Mesenchymal stem cell (in vitro differentiated cells and primary cell): ENCODE measurements around the gene SGCA.

Source experiments
- DNase-seq: peaks from one replicate; pipeline ENCODE4 v3.0.0-alpha.2; 2013
- H2AFZ ChIP-seq: one replicate; pipeline ENCODE4 v1.6.1; 2013; ENCODE audit warnings: low read depth, mild to moderate bottlenecking, control low read depth, inconsistent platforms, low read length, moderate library complexity
- H2AK5ac ChIP-seq: 2 replicates; pipeline ENCODE4 v1.6.1; 2013; ENCODE audit warnings: low read length, moderate library complexity, mild to moderate bottlenecking, inconsistent platforms; ENCODE audit not compliant: severe bottlenecking
- H2BK120ac ChIP-seq: one replicate; pipeline ENCODE4 v1.6.1; 2013; ENCODE audit warnings: low read depth, mild to moderate bottlenecking, inconsistent platforms, low read length, moderate library complexity
- H2BK12ac ChIP-seq, 2 experiments: one replicate each; pipeline ENCODE4 v1.6.1; 2013; ENCODE audit warnings: inconsistent platforms in 2 of 2, low read length in 2 of 2, mild to moderate bottlenecking in 2 of 2, moderate library complexity in 2 of 2, control low read depth in 1 of 2
- H2BK15ac ChIP-seq: one replicate; pipeline ENCODE4 v1.6.1; 2013; ENCODE audit warnings: mild to moderate bottlenecking, low read depth, inconsistent platforms; ENCODE audit not compliant: poor library complexity, severe bottlenecking
- H2BK5ac ChIP-seq: 2 replicates; pipeline ENCODE4 v1.6.1; 2013; ENCODE audit warnings: low read depth, mild to moderate bottlenecking, low read length, control low read depth, inconsistent platforms; ENCODE audit not compliant: poor library complexity, severe bottlenecking
- H3K14ac ChIP-seq, 2 experiments: one replicate each; pipeline ENCODE4 v1.6.1; 2013; ENCODE audit warnings: inconsistent platforms in 2 of 2, low read length in 2 of 2, control low read depth in 1 of 2, mild to moderate bottlenecking in 1 of 2, moderate library complexity in 1 of 2
- H3K18ac ChIP-seq, 2 experiments: one replicate each; pipeline ENCODE4 v1.6.1; 2013; ENCODE audit warnings: inconsistent platforms in 2 of 2, low read length in 2 of 2, control low read depth in 1 of 2, low read depth in 1 of 2, mild to moderate bottlenecking in 1 of 2
- H3K23ac ChIP-seq, 2 experiments: one replicate each; pipeline ENCODE4 v1.6.1; 2013; ENCODE audit warnings: inconsistent platforms in 2 of 2, low read length in 2 of 2, mild to moderate bottlenecking in 2 of 2, moderate library complexity in 2 of 2, control low read depth in 1 of 2
- H3K27ac ChIP-seq: 2 replicates; pipeline ENCODE4 v1.5.1; 2013; ENCODE audit warnings: mild to moderate bottlenecking, moderate library complexity, low read length, control low read depth, inconsistent platforms; ENCODE audit not compliant: poor library complexity, severe bottlenecking
- H3K27me3 ChIP-seq, 2 experiments: 2 replicates each; pipeline versions ENCODE4 v1.6.1 to v1.7.0; 2013; ENCODE audit warnings: low read length in 2 of 2, mild to moderate bottlenecking in 2 of 2, moderate library complexity in 2 of 2, control low read depth in 1 of 2, inconsistent platforms in 1 of 2; ENCODE audit not compliant: control insufficient read depth in 1 of 2, insufficient read depth in 1 of 2
- H3K36me3 ChIP-seq, 2 experiments: 2 replicates each; pipeline versions ENCODE4 v1.6.1 to v1.7.0; 2013; ENCODE audit warnings: low read length in 2 of 2, control low read depth in 1 of 2, inconsistent platforms in 1 of 2, low read depth in 1 of 2, mild to moderate bottlenecking in 1 of 2; ENCODE audit not compliant: insufficient read depth in 2 of 2, control insufficient read depth in 1 of 2
- H3K4ac ChIP-seq, 2 experiments: one replicate each; pipeline ENCODE4 v1.6.1; 2013; ENCODE audit warnings: inconsistent platforms in 2 of 2, low read length in 2 of 2, mild to moderate bottlenecking in 2 of 2, moderate library complexity in 2 of 2, control low read depth in 1 of 2, low read depth in 1 of 2
- H3K4me1 ChIP-seq: 2 replicates; pipeline ENCODE4 v1.6.1; 2013; ENCODE audit warnings: low read depth, low read length, control low read depth; ENCODE audit not compliant: control insufficient read depth, insufficient read depth
- H3K4me2 ChIP-seq: 2 replicates; pipeline ENCODE4 v1.6.1; 2013; ENCODE audit warnings: low read length, mild to moderate bottlenecking, inconsistent platforms; ENCODE audit not compliant: poor library complexity, severe bottlenecking
- H3K4me3 ChIP-seq, 2 experiments: 2 replicates each; pipeline versions ENCODE4 v1.5.1 to v1.7.0; 2013; ENCODE audit warnings: low read length in 2 of 2, mild to moderate bottlenecking in 2 of 2, control low read depth in 1 of 2, low read depth in 1 of 2; ENCODE audit not compliant: insufficient read depth in 1 of 2
- H3K79me1 ChIP-seq: replicated peaks from 2 replicates; pipeline ENCODE4 v1.6.1; 2013; ENCODE audit warnings: mild to moderate bottlenecking, control low read depth, low read length, inconsistent platforms; ENCODE audit not compliant: poor library complexity, severe bottlenecking
- H3K9ac ChIP-seq: 2 replicates; pipeline ENCODE4 v1.7.0; 2013; ENCODE audit warnings: mild to moderate bottlenecking, low read length, moderate library complexity
- H3K9me3 ChIP-seq: 2 replicates; pipeline ENCODE4 v1.7.0; 2013; ENCODE audit warnings: mild to moderate bottlenecking, low read length; ENCODE audit not compliant: control insufficient read depth
- H4K8ac ChIP-seq: one replicate; pipeline ENCODE4 v1.6.1; 2013; ENCODE audit warnings: inconsistent platforms, mild to moderate bottlenecking, low read length, moderate library complexity
- H4K91ac ChIP-seq: one replicate; pipeline ENCODE4 v1.6.1; 2013; ENCODE audit warnings: mild to moderate bottlenecking, low read length, inconsistent platforms
- WGBS: methylation state at CpG from one replicate; pipeline ENCODE4 v1.1.7; 2013; ENCODE audit warnings: mixed read lengths; 5-methylcytosine and 5-hydroxymethylcytosine counted together

Gene SGCA

DNA sequence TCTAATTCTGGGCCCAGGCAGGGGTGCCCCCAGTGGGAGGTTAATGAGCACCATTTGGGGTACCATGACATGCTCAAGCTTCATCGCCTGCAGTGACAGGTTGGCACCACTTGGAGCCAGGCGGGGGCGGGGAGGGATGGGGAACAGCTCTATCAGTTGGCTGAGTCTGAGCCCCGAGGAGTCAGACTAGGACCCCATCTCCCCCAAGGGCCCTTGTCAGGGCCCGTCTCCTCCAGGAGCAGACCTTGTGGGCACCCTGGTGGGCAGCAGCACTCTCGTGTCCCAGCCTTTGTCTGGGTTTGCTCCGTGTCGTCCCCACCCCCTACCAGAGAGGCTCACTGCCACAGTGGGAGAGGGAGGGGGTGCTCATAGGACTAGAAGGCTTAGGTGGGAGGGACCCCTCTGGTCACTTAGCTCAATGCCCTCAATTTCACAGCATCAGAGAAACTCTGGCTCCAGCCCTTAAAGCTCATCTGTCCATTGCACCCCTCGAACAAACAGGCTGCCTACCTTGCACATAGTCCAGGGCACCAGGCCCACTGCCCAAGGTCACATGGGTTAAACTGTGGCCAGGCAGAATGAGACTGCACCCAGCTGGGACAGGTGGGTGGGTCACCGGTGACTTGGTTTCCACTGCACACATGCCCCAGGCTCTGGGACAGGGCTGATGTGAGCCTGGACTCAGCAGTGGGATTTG, 19.4 kb upstream of the SGCA start:
- Histone ChIP-seq H3K36me3 (peaks cover 37 to 58% of the 10 kb centered on the region in 2 experiments), H4K8ac (no peak overlapping the region), H4K91ac (no peak overlapping the region), H2AK5ac (no peak overlapping the region), H2BK15ac (no peak overlapping the region), H3K27me3 (no peaks in the 10 kb centered on the region), H2BK120ac (no peak overlapping the region), H3K79me1 (peaks cover 25% of the 10 kb centered on the region), H3K4me3 (peak overlapping the region in 1 of 2 experiments; percentile 84), H3K14ac (no peak overlapping the region), H3K27ac (no peak overlapping the region), H3K9me3 (no peaks in the 10 kb centered on the region), H2BK12ac (no peak overlapping the region), H2AFZ (no peak overlapping the region), H3K4me2 (peak overlapping the region; percentile 8), H2BK5ac (no peak overlapping the region), H3K4me1 (peaks cover 45% of the 10 kb centered on the region), H3K9ac (peak overlapping the region; percentile 81), H3K23ac (no peak overlapping the region), H3K18ac (no peak overlapping the region), H3K4ac (no peak overlapping the region)
- no peak for DNase-seq
- WGBS, result 93% methylated on average over 8 of the region's 10 CpGs

DNA sequence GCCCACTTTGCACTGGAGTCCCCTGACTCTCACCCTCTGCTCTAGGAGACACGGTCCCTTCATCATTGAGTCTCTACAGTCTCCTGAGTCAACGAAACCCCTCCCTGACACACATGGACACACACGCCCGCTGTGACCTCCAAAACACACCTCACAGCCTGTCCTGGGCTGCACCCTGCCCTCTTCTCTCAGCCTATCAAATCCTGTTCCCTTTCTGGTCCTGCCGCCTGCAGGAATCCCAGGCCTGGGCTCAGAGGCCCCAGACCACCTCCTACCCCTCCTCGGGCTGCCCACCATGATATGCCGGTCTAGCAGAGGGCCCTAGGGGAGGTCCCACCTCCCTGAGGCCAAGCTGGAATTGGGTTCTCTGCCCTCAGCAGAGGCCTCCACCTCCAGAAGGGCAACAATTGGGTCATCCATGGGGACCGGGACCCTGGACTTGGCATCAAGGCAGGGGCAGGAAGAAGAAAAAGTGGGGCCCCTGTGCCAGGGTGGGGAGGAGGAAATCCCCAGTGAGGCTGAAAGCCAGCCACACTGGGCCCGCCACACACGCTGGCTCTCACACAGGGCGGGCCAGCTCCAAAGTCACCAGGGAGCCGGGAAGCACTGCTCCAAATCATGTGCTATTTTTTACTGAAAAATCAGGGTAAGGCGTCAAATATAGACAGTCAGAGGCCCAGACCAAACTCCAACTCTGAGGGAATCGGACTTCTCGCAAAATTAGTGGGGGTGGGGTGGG, 18.7 kb upstream of the SGCA start:
- no peak overlapping the region for H2BK5ac ChIP-seq
- no peak overlapping the region for H4K8ac ChIP-seq
- peak overlapping the region; percentile 0 to 84 for H3K4me3 ChIP-seq
- H3K27me3 ChIP-seq, result no peaks in the 10 kb centered on the region
- no peak overlapping the region for H2BK120ac ChIP-seq
- peak overlapping the region; percentile 94 for H3K4me2 ChIP-seq
- H3K4ac ChIP-seq, result peak overlapping the region in 1 of 2 experiments; percentile 12
- no peak overlapping the region for H2BK15ac ChIP-seq
- DNase-seq, result no peak
- H3K23ac ChIP-seq, result peak overlapping the region in 1 of 2 experiments; percentile 61
- H3K14ac ChIP-seq, result peak overlapping the region in 1 of 2 experiments; percentile 83
- H3K18ac ChIP-seq, result peak overlapping the region in 1 of 2 experiments; percentile 29
- H3K9ac ChIP-seq, result peak overlapping the region; percentile 81
- no peak overlapping the region for H4K91ac ChIP-seq
- H2AFZ ChIP-seq, result no peak overlapping the region
- H3K9me3 ChIP-seq, result no peaks in the 10 kb centered on the region
- no peak overlapping the region for H2BK12ac ChIP-seq
- peak overlapping the region; percentile 10 for H2AK5ac ChIP-seq
- H3K27ac ChIP-seq, result no peak overlapping the region
- WGBS, result 91% methylated on average over 11 of the region's 15 CpGs
- peaks cover 29 to 52% of the 10 kb centered on the region in 2 experiments for H3K36me3 ChIP-seq
- peaks cover 21% of the 10 kb centered on the region for H3K79me1 ChIP-seq
- H3K4me1 ChIP-seq, result peaks cover 51% of the 10 kb centered on the region

DNA sequence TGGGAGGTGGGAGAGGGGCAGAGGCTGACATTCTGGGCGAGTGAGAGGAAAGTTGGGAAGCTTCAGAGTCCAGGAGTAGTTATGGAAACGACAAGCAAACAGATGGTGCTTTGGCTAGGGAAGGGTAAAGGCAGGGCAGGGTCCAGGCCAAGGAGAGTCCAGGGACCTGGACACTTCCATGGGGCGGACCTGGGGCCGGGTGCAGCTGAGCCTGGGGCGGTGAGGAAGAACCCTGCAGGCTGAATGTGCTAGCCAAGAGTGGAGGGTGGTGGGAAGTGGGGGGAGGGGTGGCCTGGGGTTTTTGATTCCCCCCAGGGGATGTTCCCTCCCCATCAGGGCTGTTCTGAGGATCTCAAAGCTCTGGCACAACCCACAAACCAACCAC, 18.0 kb upstream of the SGCA start:
- H2BK120ac ChIP-seq, result no peak overlapping the region
- H3K36me3 ChIP-seq, result peaks cover 22 to 45% of the 10 kb centered on the region in 2 experiments
- WGBS, result 50% methylated on average over 5 of the region's 5 CpGs
- H3K18ac ChIP-seq, result peak overlapping the region in 1 of 2 experiments; percentile 59
- H2BK5ac ChIP-seq, result peak overlapping the region; percentile 15
- no peak overlapping the region for H4K91ac ChIP-seq
- peak overlapping the region in 1 of 2 experiments; percentile 53 for H3K14ac ChIP-seq
- peak; percentile 54 for DNase-seq
- H3K9me3 ChIP-seq, result no peaks in the 10 kb centered on the region
- no peak overlapping the region for H2BK15ac ChIP-seq
- H3K27me3 ChIP-seq, result no peaks in the 10 kb centered on the region
- H3K4me1 ChIP-seq, result peaks cover 55% of the 10 kb centered on the region
- no peak overlapping the region for H2AFZ ChIP-seq
- H3K4ac ChIP-seq, result no peak overlapping the region
- H3K4me2 ChIP-seq, result peak overlapping the region; percentile 94
- no peak overlapping the region for H4K8ac ChIP-seq
- H3K9ac ChIP-seq, result peak overlapping the region; percentile 81
- peaks cover 18% of the 10 kb centered on the region for H3K79me1 ChIP-seq
- H3K4me3 ChIP-seq, result peak overlapping the region; percentile 84 to 88
- no peak overlapping the region for H2AK5ac ChIP-seq
- H3K27ac ChIP-seq, result no peak overlapping the region
- H3K23ac ChIP-seq, result no peak overlapping the region
- no peak overlapping the region for H2BK12ac ChIP-seq
